Hematopoietic multipotent progenitor cell treated with erythropoietin and hydrocortisone succinate and interleukin-3 and kit ligand, for 17 days (in vitro differentiated cells): ENCODE data around the gene SLC66A1.

ENCODE experiments used
- DNase-seq: peaks from one replicate; pipeline ENCODE4 v3.0.0-alpha.2; 2015; ENCODE audit warnings: low spot score

The SLC66A1 gene

DNA sequence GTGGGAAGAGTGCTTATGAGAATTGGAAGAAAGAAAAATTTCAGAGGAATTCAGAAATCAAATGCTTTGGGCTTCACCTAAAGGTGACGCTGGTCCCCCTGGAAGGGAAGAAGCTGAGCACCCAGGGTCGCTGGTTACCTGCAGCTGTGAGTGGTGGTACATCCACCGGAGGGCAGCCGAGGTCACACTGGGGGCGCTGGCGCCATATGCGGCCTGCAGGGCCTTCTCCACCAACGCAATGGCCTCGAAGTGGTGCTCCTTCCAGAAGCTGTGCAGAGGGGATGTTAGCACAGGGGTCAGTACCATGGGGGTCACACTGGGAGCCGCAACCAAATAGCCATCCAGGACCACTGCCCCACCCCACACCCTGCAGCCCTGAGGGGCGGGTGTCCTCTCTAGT lies 6.2 kb upstream of the SLC66A1 start:
- DNase-seq, result no peak

DNA sequence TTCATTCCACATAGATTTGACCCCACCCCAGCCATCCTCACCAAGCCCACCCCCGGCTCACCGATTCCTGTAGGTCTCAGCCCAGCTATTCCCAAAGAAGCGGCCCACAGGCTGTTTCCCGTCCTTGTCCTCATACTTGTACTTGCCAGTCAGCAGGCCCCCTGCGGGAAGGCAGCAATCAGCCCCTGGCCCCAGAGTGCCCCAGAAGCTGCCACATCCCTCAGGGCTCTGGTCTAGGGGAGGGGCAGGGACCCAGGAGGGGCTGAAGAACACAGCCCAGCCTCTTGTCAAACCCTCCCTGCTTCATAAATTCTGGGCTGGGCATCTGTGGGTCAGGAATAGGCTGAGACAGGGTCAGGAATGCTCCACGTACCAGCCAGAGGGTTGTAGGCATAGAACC lies 5.2 kb upstream of the SLC66A1 start:
- DNase-seq, result no peak

DNA sequence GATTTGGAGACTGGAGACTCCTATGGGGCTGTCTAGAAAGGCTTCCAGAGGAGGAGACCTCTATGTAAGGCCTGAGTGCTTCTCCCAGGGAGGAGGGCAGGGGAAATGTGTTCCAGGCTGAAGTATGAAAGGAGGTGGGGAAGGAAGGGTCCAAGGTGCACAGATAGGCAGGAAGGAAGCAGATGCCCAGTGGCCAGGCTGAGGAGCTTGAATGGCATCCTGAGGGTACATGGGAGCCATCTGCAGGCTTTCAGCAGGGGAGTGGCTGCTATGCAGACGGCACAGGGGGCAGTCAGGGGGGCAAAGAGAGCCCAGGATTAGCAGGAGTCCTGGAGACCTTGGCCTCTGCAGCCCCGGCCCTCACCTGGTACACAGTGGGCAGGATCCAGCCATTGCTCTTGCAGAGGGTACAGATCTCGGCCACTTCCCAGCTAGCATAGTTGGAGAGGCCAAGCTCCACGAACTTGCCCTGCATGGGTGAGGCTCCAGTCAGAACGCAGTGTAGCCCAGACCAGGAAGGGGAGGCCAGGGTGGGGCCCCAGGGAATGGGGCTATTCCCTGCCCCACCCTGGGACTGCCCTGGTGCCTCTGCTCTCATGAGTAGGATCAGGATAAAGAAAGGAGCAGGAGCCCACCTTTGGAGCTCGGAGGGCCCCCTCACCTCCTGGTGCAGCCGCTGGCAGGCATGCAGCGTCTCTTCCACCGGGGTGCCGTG lies 4.2 kb upstream of the SLC66A1 start:
- DNase-seq, result no peak

DNA sequence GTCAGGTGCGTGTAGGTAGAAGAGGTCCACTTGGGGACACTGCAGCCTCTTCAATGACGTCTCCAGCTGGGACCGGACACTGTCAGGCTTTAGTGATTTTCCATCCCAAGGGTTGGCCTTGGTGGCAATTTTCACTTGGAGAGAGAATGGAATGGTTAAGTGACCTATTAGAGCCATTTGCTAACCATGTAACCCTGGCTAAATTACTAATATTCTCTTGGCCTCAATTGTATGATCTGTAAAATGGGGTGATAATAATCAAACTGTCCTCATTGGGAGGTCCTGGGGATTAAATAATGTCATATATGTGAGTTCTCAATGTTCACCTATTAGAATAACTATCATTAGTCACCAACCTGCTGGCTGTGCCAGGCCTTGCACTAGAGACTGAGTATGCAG lies 3.6 kb upstream of the SLC66A1 start:
- DNase-seq, result no peak

DNA sequence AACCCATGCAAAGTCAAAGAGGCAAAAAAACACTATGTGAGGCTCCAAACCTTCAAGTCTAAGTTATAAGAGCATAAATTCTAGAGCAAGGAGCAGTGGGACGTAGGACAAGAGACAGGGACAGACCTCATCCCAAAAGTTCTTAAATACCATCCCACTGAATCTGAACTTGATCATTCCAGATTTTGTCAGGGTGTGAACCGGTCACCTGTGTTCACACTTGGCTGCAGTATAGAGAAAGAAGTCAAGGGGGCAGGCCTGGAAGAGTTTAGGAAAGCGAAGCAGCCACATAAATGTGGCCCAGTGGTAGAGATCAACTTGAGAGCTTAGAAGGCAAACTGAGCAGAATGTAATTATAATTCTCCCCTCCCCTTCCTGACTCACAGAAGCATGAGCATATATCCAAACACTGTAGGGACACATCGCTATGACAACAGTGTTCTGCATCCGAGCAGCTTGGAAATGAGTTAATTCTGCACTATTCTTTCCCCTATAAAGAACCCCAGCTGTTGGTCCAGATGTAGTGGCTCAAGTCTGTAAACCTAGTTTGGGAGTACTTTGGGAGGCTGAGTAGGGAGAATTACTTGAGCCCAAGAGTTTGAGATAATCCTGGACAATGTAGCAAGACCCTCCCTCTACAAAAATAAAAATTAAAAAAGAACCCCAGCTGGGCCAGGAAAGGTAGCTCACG lies 2.9 kb upstream of the SLC66A1 start:
- DNase-seq, result no peak

DNA sequence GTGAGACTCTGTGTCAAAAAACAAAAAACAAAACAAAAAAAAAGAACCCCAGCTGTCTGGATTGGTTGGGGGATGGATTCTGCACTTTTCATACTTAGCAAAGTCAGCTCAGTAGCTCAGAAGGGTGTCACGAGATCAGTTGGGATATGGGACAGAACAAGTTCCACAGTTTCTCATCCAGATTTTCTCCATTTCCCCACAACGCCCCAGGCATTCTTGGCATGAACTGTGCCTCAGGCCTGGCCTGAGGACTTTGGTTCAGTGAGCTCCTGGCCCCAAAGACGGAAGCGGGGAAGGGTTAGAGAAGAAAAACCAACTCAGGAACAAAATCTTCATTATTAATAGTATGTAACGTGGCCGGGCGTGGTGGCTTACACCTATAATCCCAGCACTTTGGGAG lies 2.1 kb upstream of the SLC66A1 start:
- DNase-seq, result no peak

DNA sequence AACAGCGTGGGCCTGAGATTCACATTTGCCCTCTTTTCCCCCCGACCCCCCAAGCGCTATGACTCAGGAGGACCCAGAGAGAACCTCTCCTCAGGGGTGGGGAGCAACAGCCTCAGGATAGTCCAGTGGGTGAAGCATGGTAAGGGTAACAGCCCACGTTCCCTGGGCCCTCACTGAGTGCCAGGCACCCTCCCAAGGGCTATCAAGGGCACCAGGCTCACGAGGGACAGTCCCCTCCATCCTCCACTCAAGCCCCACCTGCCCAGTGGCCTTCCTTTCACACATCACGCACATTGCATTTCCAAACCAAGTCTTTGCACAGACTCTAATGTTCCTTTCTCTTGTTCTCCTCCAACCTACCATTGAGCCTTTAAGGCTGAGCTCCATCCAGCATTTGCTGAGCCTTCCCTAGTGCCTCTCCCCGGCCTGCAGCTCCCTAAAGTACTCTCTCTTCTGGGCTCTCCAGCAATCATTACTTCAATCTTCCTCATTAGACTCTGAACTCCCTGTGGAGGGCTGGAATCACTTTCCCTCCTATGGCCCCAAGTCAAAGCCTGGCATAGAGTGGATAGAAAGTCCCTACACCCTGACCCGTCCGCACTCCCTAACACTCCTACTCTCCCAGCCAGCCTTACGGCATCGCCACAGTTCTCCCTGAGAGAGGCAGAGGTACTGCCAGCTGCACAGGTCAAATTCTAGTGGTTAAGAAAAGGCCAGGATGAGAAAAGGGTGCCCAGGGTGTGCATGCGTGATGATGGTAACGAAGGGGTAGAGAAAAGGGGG lies 1.2 kb upstream of the SLC66A1 start:
- DNase-seq, result no peak

DNA sequence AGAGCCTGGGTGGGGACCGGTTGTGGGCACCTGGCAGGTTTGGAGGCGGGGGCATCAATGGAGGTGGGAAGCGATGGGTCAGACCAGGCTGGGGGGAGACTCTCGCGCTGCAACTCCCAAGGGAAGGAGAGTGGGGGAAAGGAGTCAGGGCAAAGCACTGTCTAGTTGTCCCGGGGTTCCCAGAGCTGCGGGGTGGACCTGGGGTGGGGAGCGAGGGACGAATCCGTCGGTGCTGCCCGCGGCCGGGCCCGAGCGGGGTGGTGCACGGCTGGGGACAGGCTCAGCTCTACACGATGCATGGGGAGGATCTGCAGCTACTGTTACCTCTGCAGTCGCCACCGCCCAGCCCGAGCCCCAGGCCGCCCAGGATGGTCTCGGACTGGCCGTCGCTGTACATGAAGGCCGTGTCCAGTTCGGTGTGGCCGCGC lies 609 bp upstream of the SLC66A1 start:
- no peak for DNase-seq

DNA sequence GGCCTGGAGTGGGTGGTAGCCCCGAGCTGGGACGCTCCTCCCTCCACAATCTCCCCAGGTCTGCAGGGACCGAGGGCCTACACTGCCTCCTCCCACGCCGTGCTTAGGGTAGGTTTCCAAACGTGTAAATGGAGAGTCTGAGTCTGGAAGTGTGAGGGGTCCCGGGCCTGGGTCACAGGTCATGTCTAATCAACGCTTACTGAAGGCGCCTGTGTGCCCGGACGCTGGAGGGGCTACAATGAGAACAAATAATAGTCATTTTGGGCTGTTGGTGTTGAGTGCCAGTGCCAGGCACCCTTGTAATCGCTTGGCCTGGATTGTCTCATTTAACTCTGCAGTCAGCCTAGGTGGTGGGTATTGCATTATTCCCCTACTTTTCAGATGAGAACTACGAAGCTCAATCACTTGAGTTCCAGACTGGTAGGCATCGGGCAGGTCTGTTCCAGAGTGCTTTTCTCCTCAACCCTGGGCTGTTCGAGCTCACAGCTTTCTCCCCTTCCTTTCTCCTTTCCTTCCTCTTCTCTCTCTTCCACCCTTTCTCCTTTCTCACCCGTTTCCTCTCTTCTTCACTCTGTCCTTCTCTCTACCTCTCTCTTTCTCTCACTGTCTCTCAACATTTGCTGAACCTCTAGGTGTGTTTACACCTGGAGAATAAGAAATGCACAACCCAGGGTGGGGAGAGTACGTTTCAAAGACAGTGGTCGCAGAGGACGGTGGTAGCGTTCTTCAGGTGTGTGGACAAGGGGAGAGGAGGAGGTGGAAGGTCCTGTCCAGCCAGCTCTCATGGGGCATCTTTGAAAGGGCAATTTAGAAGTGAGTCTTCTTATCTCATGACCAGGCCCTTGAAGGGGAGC lies 883 bp downstream of the SLC66A1 start:
- peak; percentile 6 for DNase-seq

DNA sequence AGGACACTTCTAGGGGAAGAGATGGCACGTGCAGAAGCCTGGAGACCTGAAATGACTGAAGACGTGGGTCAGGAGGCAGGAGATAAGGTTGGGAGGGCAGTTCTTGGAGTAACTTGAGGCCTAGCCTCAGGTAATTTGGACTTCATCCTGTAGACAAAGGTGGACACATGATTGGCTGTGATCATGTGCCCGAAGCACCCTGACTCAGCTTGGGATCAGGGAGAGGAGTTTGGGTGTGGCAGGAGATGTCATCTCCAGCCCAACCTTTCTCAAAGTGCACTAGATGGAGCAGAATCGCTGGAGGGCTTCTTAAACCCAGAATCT lies 1.5 kb downstream of the SLC66A1 start:
- peak; percentile 27 for DNase-seq

DNA sequence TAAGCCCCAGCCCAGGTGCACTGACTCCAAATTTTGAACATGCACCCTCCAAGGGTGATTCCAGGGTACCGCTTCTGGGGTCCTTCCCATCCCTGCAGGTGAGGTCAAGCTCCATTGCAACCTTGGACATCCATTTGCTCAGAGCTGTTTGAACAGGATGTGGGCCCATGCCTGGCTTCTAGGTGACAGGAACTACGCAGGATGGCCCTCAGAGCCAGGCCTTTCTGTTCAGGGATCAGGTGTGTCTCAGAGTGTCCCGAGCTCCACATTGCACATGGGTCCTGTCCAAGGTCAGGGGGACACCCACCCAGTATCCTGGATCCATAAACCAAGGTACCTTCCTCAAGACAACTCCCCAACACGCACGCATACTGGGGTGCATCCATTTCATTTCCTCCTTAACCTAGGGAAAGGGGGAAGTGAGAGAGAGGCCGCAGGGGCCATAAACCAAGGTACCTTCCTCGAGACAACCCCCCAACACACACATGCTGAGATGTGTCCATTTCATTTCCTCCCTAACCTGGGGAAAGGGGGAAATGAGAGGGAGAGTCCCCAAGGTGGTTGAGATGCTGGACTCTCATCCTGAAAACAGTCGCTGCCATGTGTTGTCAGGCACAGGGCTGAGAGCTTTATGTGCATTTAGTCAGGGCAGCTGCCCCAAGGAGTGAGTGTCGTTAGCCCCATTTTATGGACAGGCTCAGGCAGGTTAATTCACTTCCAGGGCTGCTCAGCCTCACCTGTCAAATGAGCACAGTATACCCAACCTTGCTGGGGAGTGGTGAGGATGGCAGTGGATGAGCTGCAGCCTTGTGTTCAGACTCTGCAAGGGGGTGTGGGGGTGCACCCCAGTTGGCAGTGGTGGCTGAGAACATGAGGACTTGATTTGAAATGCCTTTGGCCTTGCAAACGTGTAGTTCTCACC lies 2.1 kb downstream of the SLC66A1 start:
- no peak for DNase-seq

DNA sequence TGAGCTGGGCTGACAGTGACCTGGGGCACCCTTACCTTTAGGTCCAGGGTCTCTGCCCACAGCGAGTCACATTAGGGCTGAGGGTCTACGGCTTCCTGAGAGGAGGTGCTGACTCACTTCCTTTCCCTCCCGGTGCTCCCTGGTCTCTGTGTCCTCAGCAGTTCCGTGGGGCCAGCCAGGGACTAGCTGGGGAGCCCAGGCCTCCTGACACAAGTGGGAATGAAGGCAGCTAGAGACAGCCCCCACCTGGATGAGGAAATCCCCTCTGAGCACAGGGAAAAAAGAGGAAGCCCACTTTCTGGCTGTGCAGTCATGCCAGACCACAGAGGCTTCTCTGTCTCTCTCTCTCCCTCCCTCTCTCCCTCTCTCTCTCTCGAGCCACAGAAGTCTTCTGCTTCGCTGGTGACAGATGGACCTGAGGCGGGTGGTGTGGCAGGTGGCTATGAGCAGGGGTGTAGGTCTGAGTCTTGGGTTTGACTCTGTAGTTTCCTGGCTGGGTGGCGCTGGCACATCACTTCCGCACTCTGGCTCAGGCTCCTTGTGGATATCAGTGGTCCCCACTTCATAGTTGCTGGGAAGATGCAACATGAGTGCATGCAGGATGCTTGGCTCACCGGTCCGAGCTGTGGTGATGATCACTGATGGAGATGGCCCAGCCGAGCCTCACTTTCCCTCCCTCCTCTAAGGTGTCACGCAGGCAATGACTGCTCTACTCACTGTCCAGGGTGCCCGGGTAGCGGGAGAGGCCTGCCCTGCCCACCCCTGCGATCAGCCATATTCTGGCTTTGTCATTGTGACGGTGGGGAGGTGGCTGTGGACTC lies 3.5 kb downstream of the SLC66A1 start:
- DNase-seq, result no peak

DNA sequence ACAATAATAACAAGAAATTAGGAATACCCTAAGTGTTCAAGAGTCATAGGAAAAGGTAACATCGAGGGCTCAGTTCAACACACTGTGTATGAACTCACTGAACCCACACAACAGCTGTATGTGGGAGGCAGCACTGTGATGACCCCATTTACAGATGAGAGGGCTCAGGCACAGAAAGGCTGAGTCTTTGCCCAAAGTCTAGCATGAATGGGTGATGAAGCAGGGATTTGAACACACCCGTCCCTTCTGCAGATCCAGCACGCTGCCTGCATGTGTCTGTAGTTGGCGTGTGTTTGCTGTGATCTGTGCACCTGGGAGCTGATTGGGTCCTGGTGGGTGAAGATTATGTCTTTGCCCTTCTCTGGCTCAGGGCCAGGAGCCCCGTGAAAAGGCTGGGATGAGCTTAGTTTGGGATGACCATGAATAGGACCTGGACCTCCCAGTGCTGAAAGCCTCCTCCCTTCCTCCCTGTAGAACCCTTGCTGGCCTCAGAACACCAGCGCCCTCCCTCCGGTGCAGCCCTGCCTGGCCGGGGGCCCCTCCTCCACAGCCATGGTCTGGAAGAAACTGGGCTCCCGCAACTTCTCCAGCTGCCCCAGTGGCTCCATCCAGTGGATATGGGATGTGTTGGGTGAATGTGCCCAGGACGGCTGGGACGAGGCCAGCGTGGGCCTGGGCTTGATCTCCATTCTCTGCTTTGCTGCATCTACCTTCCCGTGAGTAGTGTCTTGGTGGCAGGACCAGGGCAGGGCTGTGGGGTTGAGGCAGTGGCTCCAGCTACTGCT lies 5.2 kb downstream of the SLC66A1 start:
- no peak for DNase-seq

DNA sequence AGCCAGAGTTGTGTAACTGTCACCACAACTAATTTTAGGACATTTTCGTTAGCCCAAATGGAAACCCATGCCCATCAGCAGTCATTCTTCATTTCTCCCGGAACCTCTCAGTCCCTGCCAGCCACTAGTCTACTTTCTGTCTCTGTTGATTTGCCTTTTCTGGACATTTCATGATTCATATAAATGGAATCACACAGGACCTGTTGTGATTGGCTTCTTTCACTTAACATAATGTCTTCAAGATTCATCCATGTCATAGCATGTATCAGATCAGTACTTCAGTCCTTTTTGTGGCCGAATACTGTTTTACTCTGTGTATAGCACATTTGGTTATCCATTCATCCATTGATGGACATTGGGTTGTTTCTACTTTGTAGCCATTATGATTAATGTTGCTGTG lies 7.1 kb downstream of the SLC66A1 start:
- no peak for DNase-seq

DNA sequence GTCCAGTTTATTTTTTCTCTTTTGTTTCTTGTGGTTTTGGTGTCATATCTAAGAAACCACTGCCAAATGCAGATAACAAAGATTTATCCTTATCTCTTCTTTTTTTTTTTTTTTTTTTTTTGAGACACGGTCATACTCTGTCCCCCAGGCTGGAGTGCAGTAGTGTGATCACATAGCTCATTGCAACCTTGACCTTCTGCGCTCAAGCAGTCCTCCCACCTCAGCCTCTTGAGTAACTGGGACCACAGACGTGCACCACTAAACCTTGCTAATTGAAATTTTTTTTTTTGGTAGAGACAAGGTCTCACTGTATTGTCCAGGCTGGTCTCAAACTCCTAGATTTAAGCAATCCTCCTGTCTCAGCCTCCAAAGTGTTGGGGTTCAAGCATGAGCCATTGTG lies 8.9 kb downstream of the SLC66A1 start:
- DNase-seq, result no peak

DNA sequence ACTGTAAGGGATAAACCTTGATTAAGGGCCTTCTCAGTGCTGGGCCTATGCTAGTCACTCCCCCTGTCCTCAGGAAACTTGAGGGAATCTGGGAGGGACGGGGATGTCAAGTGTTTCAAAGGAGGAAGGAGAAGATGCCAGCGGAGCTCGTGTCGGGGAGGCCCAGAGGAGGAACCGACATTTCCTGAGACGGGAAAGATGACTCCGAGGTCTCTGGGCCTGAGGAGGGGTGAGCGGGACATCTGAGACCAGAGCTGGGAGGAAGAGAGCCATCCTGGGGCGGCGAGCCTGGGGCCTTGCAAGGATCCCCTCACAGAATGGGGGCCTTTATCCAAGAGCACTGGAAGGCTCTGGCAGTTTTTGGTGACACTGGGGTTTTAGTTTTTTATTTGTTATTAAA lies 10.4 kb downstream of the SLC66A1 start:
- DNase-seq, result no peak

DNA sequence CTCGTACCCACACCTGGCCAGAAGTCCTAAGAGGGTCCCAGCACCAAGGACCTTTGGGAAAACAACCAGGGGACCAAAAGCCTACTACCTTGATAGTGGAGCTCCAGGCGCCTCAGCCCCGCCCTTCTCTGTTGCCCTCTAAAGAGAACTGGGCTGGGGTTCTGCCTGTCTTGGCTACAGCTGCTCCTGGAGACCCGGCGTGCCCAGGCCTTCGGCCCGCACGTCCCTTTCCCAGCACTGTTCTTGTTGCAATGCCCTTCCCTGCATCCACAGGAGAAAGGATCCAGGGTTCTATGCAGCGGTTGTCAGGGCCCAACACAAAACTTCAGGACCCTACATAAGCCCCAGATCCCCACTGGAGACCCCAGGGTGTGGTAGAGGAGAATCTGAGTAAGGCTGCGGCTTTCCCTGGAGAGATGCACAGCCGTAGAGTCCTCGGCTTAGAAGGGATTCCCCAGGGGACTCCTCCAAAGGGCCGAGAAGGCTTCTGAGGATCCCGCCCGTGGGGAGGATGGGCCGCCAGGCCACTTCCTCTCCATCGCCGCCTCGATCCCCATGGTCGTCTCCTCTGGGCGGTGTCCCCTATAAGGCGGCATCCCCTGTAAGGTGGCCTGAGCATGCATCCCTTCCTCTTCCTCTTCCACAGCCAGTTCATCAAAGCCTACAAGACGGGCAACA lies 12.0 kb downstream of the SLC66A1 start:
- no peak for DNase-seq

DNA sequence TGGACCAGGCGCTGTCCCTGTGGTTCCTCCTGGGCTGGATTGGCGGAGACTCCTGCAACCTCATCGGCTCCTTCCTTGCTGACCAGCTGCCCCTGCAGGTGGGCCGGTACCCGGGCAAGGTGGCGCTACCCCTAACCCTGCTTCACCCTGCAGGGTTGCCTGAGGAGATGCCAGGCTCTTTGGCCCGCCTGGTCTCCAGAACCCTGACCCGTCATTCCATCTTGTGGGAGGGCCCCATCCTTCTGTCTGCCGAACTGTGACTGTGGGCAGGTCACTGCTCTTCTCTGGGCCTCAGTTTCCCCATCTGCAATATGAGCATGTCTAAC lies 12.5 kb downstream of the SLC66A1 start:
- no peak for DNase-seq

DNA sequence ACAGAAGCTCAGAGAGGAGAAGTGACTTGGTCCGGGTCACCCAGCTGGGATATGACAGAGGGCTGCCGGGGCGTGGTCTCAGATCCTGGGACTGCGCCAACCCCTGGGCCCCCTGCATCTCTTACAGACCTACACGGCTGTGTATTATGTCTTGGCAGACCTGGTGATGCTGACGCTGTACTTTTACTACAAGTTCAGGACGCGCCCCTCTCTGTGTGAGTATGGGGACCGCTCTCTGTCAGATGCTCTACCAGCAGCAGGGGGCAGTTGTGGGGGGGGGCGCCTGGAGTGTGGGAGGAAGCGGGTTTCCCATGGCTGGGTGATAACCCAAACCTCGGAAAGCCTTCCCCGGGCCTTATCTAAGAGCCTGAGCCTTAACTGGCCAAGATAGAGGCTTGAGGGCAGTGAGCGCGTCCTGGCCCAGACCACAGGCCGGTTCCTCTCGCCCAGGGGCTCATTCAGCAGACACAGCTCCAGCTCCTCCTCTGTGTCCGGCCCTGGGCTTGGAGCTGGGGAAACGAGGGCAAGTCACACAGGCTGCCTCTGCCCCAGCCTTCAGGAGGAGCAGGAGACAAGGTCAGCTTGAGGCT lies 13.3 kb downstream of the SLC66A1 start:
- DNase-seq, result no peak
